GM12864 (cell line): ENCODE data around the gene DOCK3.
"Not testable (repeated sequence)": the region's sequence is repeated elsewhere in the genome, so short reads cannot be mapped to it uniquely, and the experiment has no call there.

ENCODE experiments used
- DNase-seq: peaks from one replicate; pipeline ENCODE4 v3.0.0-alpha.2; 2011; ENCODE audit warnings: low read depth
- H3K4me3 ChIP-seq: 2 replicates; pipeline ENCODE4 v1.5.1; 2011; ENCODE audit warnings: mild to moderate bottlenecking, low read depth, low read length, control low read depth
- CTCF ChIP-seq: IDR thresholded peaks from 2 replicates; pipeline ENCODE4 v1.5.1; 2011; ENCODE audit warnings: low read depth, mild to moderate bottlenecking, moderate library complexity, low read length, control low read depth, inconsistent platforms; ENCODE audit errors: missing control alignments

The DOCK3 gene

GRCh38 chr3:51173518-51174271 is 499.0 kb downstream of the DOCK3 start:
- no peak for TF ChIP-seq CTCF
- H3K4me3 ChIP-seq = no peak overlapping the region
- DNase-seq = no peak

GRCh38 chr3:51176923-51177322 is 502.2 kb downstream of the DOCK3 start:
- DNase-seq = no peak
- TF ChIP-seq CTCF = no peak

GRCh38 chr3:51186446-51186845 is 511.7 kb downstream of the DOCK3 start:
- not testable (repeated sequence) for DNase-seq, H3K4me3 ChIP-seq

More at GRCh38 chr3:51176923-51177322, 502.2 kb downstream of the DOCK3 start:
- H3K4me3 ChIP-seq = no peak overlapping the region

GRCh38 chr3:51190199-51190598 is 515.5 kb downstream of the DOCK3 start:
- no peak for DNase-seq
- H3K4me3 ChIP-seq = no peak overlapping the region
- TF ChIP-seq CTCF = no peak

GRCh38 chr3:51190827-51191226 is 516.1 kb downstream of the DOCK3 start:
- no peak for DNase-seq
- no peak for TF ChIP-seq CTCF
- no peak overlapping the region for H3K4me3 ChIP-seq

- no peak for TF ChIP-seq CTCF
- H3K4me3 ChIP-seq = no peak overlapping the region
- DNase-seq = no peak
Measured at GRCh38 chr3:51191768-51192167, 517.0 kb downstream of the DOCK3 start.

- no peak overlapping the region for H3K4me3 ChIP-seq
- no peak for DNase-seq
- no peak for TF ChIP-seq CTCF
Measured at GRCh38 chr3:51198477-51198876, 523.8 kb downstream of the DOCK3 start.

- not testable (repeated sequence) for H3K4me3 ChIP-seq
Measured at GRCh38 chr3:51199296-51199695, 524.6 kb downstream of the DOCK3 start.

More at GRCh38 chr3:51199296-51199695, 524.6 kb downstream of the DOCK3 start:
- DNase-seq = not testable (repeated sequence)
